NOMO-1 treated with DMSO at 0.1 percent for 48 hours (cell line): ENCODE measurements around the gene CLN6.
"Not testable (repeated sequence)": the region's sequence is repeated elsewhere in the genome, so short reads cannot be mapped to it uniquely, and the experiment has no call there.

Experiments used
- DNase-seq: peaks from one replicate; lab custom pipeline; 2025; ENCODE audit not compliant: unreplicated experiment; lab: John Stamatoyannopoulos, UW

The CLN6 gene

GRCh38 chr15:68224108-68224507 is 5.4 kb downstream of the CLN6 start:
- DNase-seq, result no peak

GRCh38 chr15:68223171-68223570 is 6.4 kb downstream of the CLN6 start:
- no peak for DNase-seq

GRCh38 chr15:68222432-68222743 is 7.1 kb downstream of the CLN6 start:
- DNase-seq, result not testable (repeated sequence)

GRCh38 chr15:68221530-68222431 is 7.7 kb downstream of the CLN6 start:
- not testable (repeated sequence) for DNase-seq

- DNase-seq, result no peak
These were observed 8.6 kb downstream of the CLN6 start for GRCh38 chr15:68220967-68221366.

GRCh38 chr15:68220489-68220888 is 9.0 kb downstream of the CLN6 start:
- DNase-seq, result no peak

- no peak for DNase-seq
These were observed 10.4 kb downstream of the CLN6 start for GRCh38 chr15:68218847-68219798.

GRCh38 chr15:68218331-68218730 is 11.2 kb downstream of the CLN6 start:
- no peak for DNase-seq

- no peak for DNase-seq
These were observed 12.2 kb downstream of the CLN6 start for GRCh38 chr15:68217341-68217740.

GRCh38 chr15:68214838-68215254 is 14.7 kb downstream of the CLN6 start:
- no peak for DNase-seq

GRCh38 chr15:68213991-68214837 is 15.3 kb downstream of the CLN6 start:
- no peak for DNase-seq

- not testable (repeated sequence) for DNase-seq
These were observed 16.1 kb downstream of the CLN6 start for GRCh38 chr15:68213491-68213845.

- no peak for DNase-seq
These were observed 17.7 kb downstream of the CLN6 start for GRCh38 chr15:68211656-68212320.

GRCh38 chr15:68210821-68211655 is 18.5 kb downstream of the CLN6 start:
- DNase-seq, result no peak

GRCh38 chr15:68210409-68210756 is 19.1 kb downstream of the CLN6 start:
- DNase-seq, result no peak

- no peak for DNase-seq
These were observed 19.7 kb downstream of the CLN6 start for GRCh38 chr15:68209735-68210408.

GRCh38 chr15:68209272-68209671 is 20.3 kb downstream of the CLN6 start:
- no peak for DNase-seq

- no peak for DNase-seq
These were observed 20.8 kb downstream of the CLN6 start for GRCh38 chr15:68208636-68209240.

- DNase-seq, result no peak
These were observed 21.4 kb downstream of the CLN6 start for GRCh38 chr15:68208136-68208535.
